Measurements from ENCODE around the gene COMMD7. TPM values are rescaled to one million over a fixed set of nuclear protein-coding genes. Genes with fewer than 3 reads are reported as not detected.

COMMD7 gene
- total and polyA plus RNA-seq, 4 donors: 26.1 to 53.4 (median 43.0) TPM

- DNase-seq: no peak
- Histone ChIP-seq H3K9me3 (ENCODE audit: control insufficient read depth in 4 of 4, insufficient read depth in 3 of 4, low read length in 3 of 4) (no peaks in the 10 kb centered on the region), H3K4me3 (no peak overlapping the region), H3K27me3 (ENCODE audit: control insufficient read depth in 3 of 3, insufficient read depth in 3 of 3, low read length in 2 of 3) (no peaks in the 10 kb centered on the region), H3K36me3 (ENCODE audit: control insufficient read depth in 4 of 4, insufficient read depth in 4 of 4, low read length in 4 of 4) (no peaks in the 10 kb centered on the region), H3K9ac (ENCODE audit: insufficient read depth in 1 of 2, low read length in 2 of 2) (no peak overlapping the region), H3K4me1 (ENCODE audit: control insufficient read depth in 5 of 5, insufficient read depth in 5 of 5, low read length in 5 of 5) (no peaks in the 10 kb centered on the region), H3K27ac (ENCODE audit: low read depth in 1 of 2, low read length in 1 of 2) (no peak overlapping the region)
- no peak for ATAC-seq (ENCODE audit: insufficient read depth, low FRiP score)
- TF ChIP-seq CTCF (IDR thresholded peaks at IDR 0.05; ENCODE audit: control extremely low read depth, extremely low read depth): no peak
- 59 to 66% methylated on average over 10 of the region's 10 CpGs for WGBS, 2 donors
Observed at GRCh38 chr20:32752458-32753250, 9.4 kb upstream of the COMMD7 start.

DNA sequence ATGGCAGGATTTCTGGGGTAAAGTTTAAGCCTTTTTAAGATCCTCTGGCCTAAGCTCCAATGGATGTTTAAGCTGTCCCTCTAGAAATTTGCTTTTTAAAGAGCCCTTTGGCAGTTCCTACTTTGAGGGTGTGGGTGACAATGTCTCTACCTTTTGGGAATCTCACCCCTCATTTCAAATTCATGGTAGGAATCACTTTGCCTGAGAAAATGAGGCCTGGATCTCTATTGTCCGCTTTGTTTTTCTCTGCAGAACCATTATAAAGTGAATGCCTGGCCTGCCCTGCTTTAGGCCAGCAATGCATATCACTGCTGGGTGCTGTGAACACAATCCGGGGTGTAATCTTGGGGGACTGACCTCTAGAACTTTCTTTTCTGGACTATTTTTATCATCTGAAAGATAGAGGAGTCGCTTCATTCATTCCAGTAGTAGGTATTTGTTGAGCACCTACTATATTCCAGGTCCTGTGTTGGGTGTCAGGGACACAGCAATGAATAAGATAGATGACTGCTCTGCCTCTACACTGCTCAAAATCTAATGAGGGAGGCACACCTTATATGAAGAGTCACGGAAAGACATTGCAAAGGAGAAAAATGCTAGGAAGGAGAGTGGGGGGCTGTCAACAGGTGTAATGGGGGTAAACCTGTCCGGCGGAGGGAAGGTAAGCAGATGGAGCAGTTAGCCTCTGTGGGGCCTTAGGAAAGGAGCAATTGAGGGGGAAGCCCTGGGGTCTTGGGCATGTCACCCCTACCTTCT is 8.6 kb upstream of the COMMD7 start:
- Histone ChIP-seq H3K4me3 (no peak overlapping the region), H3K27ac (ENCODE audit: low read depth in 1 of 2, low read length in 1 of 2) (no peak overlapping the region), H3K9ac (ENCODE audit: insufficient read depth in 1 of 2, low read length in 2 of 2) (peak overlapping the region in 1 of 2 donors; percentile 13), H3K4me1 (ENCODE audit: control insufficient read depth in 5 of 5, insufficient read depth in 5 of 5, low read length in 5 of 5) (no peaks in the 10 kb centered on the region), H3K27me3 (ENCODE audit: control insufficient read depth in 3 of 3, insufficient read depth in 3 of 3, low read length in 2 of 3) (no peaks in the 10 kb centered on the region), H3K36me3 (ENCODE audit: control insufficient read depth in 4 of 4, insufficient read depth in 4 of 4, low read length in 4 of 4) (no peaks in the 10 kb centered on the region), H3K9me3 (ENCODE audit: control insufficient read depth in 4 of 4, insufficient read depth in 3 of 4, low read length in 3 of 4) (no peaks in the 10 kb centered on the region)
- DNase-seq (no peak), ATAC-seq (ENCODE audit: insufficient read depth, low FRiP score) (no peak)
- 93 to 94% methylated on average over 6 of the region's 6 CpGs for WGBS, 2 donors
- no peak for TF ChIP-seq CTCF (IDR thresholded peaks at IDR 0.05; ENCODE audit: control extremely low read depth, extremely low read depth)

GRCh38 chr20:32751293-32751692 is 8.0 kb upstream of the COMMD7 start:
- Histone ChIP-seq H3K4me1 (ENCODE audit: control insufficient read depth in 5 of 5, insufficient read depth in 5 of 5, low read length in 5 of 5) (no peaks in the 10 kb centered on the region), H3K36me3 (ENCODE audit: control insufficient read depth in 4 of 4, insufficient read depth in 4 of 4, low read length in 4 of 4) (no peaks in the 10 kb centered on the region), H3K9ac (ENCODE audit: insufficient read depth in 1 of 2, low read length in 2 of 2) (peak overlapping the region in 1 of 2 donors; percentile 13), H3K9me3 (ENCODE audit: control insufficient read depth in 4 of 4, insufficient read depth in 3 of 4, low read length in 3 of 4) (no peaks in the 10 kb centered on the region), H3K27me3 (ENCODE audit: control insufficient read depth in 3 of 3, insufficient read depth in 3 of 3, low read length in 2 of 3) (no peaks in the 10 kb centered on the region), H3K27ac (ENCODE audit: low read depth in 1 of 2, low read length in 1 of 2) (no peak overlapping the region), H3K4me3 (no peak overlapping the region)
- ATAC-seq (ENCODE audit: insufficient read depth, low FRiP score): no peak
- TF ChIP-seq CTCF (IDR thresholded peaks at IDR 0.05; ENCODE audit: control extremely low read depth, extremely low read depth): no peak
- no peak for DNase-seq
